HG03039 (cell line): ENCODE measurements around the gene ATP5MC2.
"Not testable (repeated sequence)": the region's sequence is repeated elsewhere in the genome, so short reads cannot be mapped to it uniquely, and the experiment has no call there.

Experiments used
- ATAC-seq: cut with Tn5 transposase; IDR thresholded peaks from one replicate; pipeline ENCODE4 v1.9.1; 2021; ENCODE audit warnings: mild to moderate bottlenecking, moderate library complexity; ENCODE audit not compliant: unreplicated experiment

ATP5MC2 gene

GRCh38 chr12:53695152-53696145 lies 19.6 kb upstream of the ATP5MC2 start:
- no peak for ATAC-seq

GRCh38 chr12:53694756-53695151 lies 18.9 kb upstream of the ATP5MC2 start:
- no peak for ATAC-seq

GRCh38 chr12:53688134-53688533 lies 12.3 kb upstream of the ATP5MC2 start:
- no peak for ATAC-seq

- ATAC-seq: no peak
Measured at GRCh38 chr12:53686436-53686835, 10.6 kb upstream of the ATP5MC2 start.

GRCh38 chr12:53684654-53685220 lies 8.9 kb upstream of the ATP5MC2 start:
- no peak for ATAC-seq

- no peak for ATAC-seq
Measured at GRCh38 chr12:53683983-53684382, 8.1 kb upstream of the ATP5MC2 start.

- ATAC-seq: no peak
Measured at GRCh38 chr12:53683494-53683893, 7.6 kb upstream of the ATP5MC2 start.

- ATAC-seq: not testable (repeated sequence)
Measured at GRCh38 chr12:53680061-53680460, 4.2 kb upstream of the ATP5MC2 start.

GRCh38 chr12:53677800-53678148 lies 1.9 kb upstream of the ATP5MC2 start:
- no peak for ATAC-seq

GRCh38 chr12:53677016-53677799 lies 1.3 kb upstream of the ATP5MC2 start:
- ATAC-seq: no peak

GRCh38 chr12:53676656-53677015 lies 753 bp upstream of the ATP5MC2 start:
- no peak for ATAC-seq

GRCh38 chr12:53674977-53675700 lies 744 bp downstream of the ATP5MC2 start:
- no peak for ATAC-seq

GRCh38 chr12:53670971-53671370 lies 4.9 kb downstream of the ATP5MC2 start:
- no peak for ATAC-seq

- no peak for ATAC-seq
Measured at GRCh38 chr12:53670308-53670707, 5.6 kb downstream of the ATP5MC2 start.

- ATAC-seq: no peak
Measured at GRCh38 chr12:53667080-53667479, 8.8 kb downstream of the ATP5MC2 start.

GRCh38 chr12:53664936-53665335 lies 10.9 kb downstream of the ATP5MC2 start:
- no peak for ATAC-seq

- no peak for ATAC-seq
Measured at GRCh38 chr12:53664191-53664590, 11.7 kb downstream of the ATP5MC2 start.

GRCh38 chr12:53660041-53660440 lies 15.8 kb downstream of the ATP5MC2 start:
- no peak for ATAC-seq

- no peak for ATAC-seq
Measured at GRCh38 chr12:53659571-53659981, 16.3 kb downstream of the ATP5MC2 start.

GRCh38 chr12:53659011-53659551 lies 16.8 kb downstream of the ATP5MC2 start:
- no peak for ATAC-seq

GRCh38 chr12:53657041-53657440 lies 18.8 kb downstream of the ATP5MC2 start:
- no peak for ATAC-seq
